Measurements from ENCODE around the gene GALR1.
A peak's percentile ranks its signal among the peaks of the same experiment; 100 is the strongest.

The GALR1 gene

GRCh38 chr18:77250501-77250925, 865 bp downstream of the GALR1 start:
- DNase-seq (ENCODE audit: low read depth), result no peak
- H3K4me3 ChIP-seq (ENCODE audit: low read depth, low read length), result no peak overlapping the region
- no peak for TF ChIP-seq CTCF (IDR thresholded peaks at IDR 0.05; ENCODE audit: control insufficient read depth, extremely low read depth, insufficient read depth)

- no peak for TF ChIP-seq CTCF (IDR thresholded peaks at IDR 0.05; ENCODE audit: control insufficient read depth, extremely low read depth, insufficient read depth)
- H3K4me3 ChIP-seq (ENCODE audit: low read depth, low read length), result no peak overlapping the region
- DNase-seq (ENCODE audit: low read depth), result no peak
Measured at GRCh38 chr18:77250926-77251729, 1.5 kb downstream of the GALR1 start.

DNA sequence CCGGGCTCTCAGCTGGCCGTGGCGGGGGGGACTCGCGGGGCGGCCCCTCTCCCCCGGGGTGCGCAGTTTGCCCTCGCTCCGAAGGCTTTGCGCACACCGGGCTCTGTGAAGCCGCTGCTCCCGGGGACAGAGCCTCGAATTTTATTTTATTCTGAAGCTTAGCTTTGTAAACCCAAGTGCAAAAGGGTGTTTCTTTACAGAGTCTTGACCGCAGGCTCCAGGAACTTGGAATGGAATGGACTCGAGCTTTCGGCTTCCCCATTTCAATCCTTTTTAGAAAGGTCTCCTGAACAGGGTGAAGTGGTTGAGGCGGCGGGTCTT, 2.0 kb downstream of the GALR1 start:
- DNase-seq (ENCODE audit: low read depth), result no peak
- no peak for TF ChIP-seq CTCF (IDR thresholded peaks at IDR 0.05; ENCODE audit: control insufficient read depth, extremely low read depth, insufficient read depth)
- H3K4me3 ChIP-seq (ENCODE audit: low read depth, low read length), result no peak overlapping the region

GRCh38 chr18:77254711-77255405, 5.2 kb downstream of the GALR1 start:
- DNase-seq (ENCODE audit: low read depth), result no peak
- no peak for TF ChIP-seq CTCF (IDR thresholded peaks at IDR 0.05; ENCODE audit: control insufficient read depth, extremely low read depth, insufficient read depth)
- no peak overlapping the region for H3K4me3 ChIP-seq (ENCODE audit: low read depth, low read length)

- H3K4me3 ChIP-seq (ENCODE audit: low read depth, low read length), result no peak overlapping the region
- DNase-seq (ENCODE audit: low read depth), result peak; percentile 76
- TF ChIP-seq CTCF (IDR thresholded peaks at IDR 0.05; ENCODE audit: control insufficient read depth, extremely low read depth, insufficient read depth), result no peak
Measured at GRCh38 chr18:77255426-77256105, 5.9 kb downstream of the GALR1 start.

GRCh38 chr18:77262643-77263465, 13.2 kb downstream of the GALR1 start:
- DNase-seq (ENCODE audit: low read depth), result peak; percentile 99
- no peak for TF ChIP-seq CTCF (IDR thresholded peaks at IDR 0.05; ENCODE audit: control insufficient read depth, extremely low read depth, insufficient read depth)
- no peak overlapping the region for H3K4me3 ChIP-seq (ENCODE audit: low read depth, low read length)
